WERI-Rb-1 (cell line): ENCODE results near the gene SPPL2C.

Experiments used
- DNase-seq: peaks from one replicate; pipeline ENCODE4 v3.0.0-alpha.2; 2020
- H3K27ac ChIP-seq: fragments of 250-450 bp; sonication (Bioruptor Pico); 2 replicates; pipeline ENCODE4 v1.5.1; 2020; ENCODE audit warnings: mild to moderate bottlenecking, moderate library complexity
- H3K27me3 ChIP-seq: fragments of 250-450 bp; sonication (Bioruptor Pico); 2 replicates; pipeline ENCODE4 v1.5.1; 2021; ENCODE audit warnings: mild to moderate bottlenecking, low read depth, moderate library complexity; ENCODE audit not compliant: insufficient read depth, severe bottlenecking
- H3K36me3 ChIP-seq: fragments of 250-450 bp; sonication (Bioruptor Pico); 2 replicates; pipeline ENCODE4 v1.5.1; 2020; ENCODE audit warnings: mild to moderate bottlenecking, moderate library complexity
- H3K4me3 ChIP-seq: 2 replicates; pipeline ENCODE4 v1.5.1; 2011; ENCODE audit warnings: low read depth, mild to moderate bottlenecking, control low read depth, low read length
- H3K9me3 ChIP-seq: fragments of 250-450 bp; sonication (Bioruptor Pico); 2 replicates; pipeline ENCODE4 v1.5.1; 2021; ENCODE audit warnings: mild to moderate bottlenecking, moderate library complexity; ENCODE audit not compliant: severe bottlenecking
- TF ChIP-seq, protein P1 (sequence below): IDR thresholded peaks from 2 replicates; pipeline ENCODE4 v1.5.1; 2011; ENCODE audit warnings: low read depth, mild to moderate bottlenecking, control low read depth, inconsistent platforms, low read length

Gene SPPL2C

GRCh38 chr17:45893725-45894021 lies 49.0 kb downstream of the SPPL2C start:
- H3K27ac ChIP-seq: peak overlapping the region; percentile 85
- no peaks in the 10 kb centered on the region; the same call in 1 of the 2 replicates for H3K36me3 ChIP-seq
- DNase-seq: no peak
- H3K9me3 ChIP-seq: no peaks in the 10 kb centered on the region
- peak overlapping the region; percentile 42 for H3K4me3 ChIP-seq
- TF ChIP-seq, protein P1, sequence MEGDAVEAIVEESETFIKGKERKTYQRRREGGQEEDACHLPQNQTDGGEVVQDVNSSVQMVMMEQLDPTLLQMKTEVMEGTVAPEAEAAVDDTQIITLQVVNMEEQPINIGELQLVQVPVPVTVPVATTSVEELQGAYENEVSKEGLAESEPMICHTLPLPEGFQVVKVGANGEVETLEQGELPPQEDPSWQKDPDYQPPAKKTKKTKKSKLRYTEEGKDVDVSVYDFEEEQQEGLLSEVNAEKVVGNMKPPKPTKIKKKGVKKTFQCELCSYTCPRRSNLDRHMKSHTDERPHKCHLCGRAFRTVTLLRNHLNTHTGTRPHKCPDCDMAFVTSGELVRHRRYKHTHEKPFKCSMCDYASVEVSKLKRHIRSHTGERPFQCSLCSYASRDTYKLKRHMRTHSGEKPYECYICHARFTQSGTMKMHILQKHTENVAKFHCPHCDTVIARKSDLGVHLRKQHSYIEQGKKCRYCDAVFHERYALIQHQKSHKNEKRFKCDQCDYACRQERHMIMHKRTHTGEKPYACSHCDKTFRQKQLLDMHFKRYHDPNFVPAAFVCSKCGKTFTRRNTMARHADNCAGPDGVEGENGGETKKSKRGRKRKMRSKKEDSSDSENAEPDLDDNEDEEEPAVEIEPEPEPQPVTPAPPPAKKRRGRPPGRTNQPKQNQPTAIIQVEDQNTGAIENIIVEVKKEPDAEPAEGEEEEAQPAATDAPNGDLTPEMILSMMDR: no peak
- H3K27me3 ChIP-seq: peaks cover 3% of the 10 kb centered on the region

GRCh38 chr17:45894022-45894784 lies 49.5 kb downstream of the SPPL2C start, which contains the start of gene MAPT:
Gene MAPT, plus strand, starts transcription at chr17:45894554. Its CDS starts 67,784 bp downstream, at chr17:45962338.
- no peaks in the 10 kb centered on the region for H3K9me3 ChIP-seq
- H3K27ac ChIP-seq: peak within 1 kb of the TSS; percentile 85
- TF ChIP-seq, protein P1: peak; percentile 99
- peak within 1 kb of the TSS; percentile 92 for H3K4me3 ChIP-seq
- H3K36me3 ChIP-seq: no peaks in the 10 kb centered on the region; the same call in 1 of the 2 replicates
- peak; percentile 96 for DNase-seq
- peaks cover 3% of the 10 kb centered on the region for H3K27me3 ChIP-seq

GRCh38 chr17:45895304-45895968 lies 50.8 kb downstream of the SPPL2C start:
- TF ChIP-seq, protein P1: peak; percentile 56
- DNase-seq: peak; percentile 55
- peak overlapping the region; percentile 92 for H3K4me3 ChIP-seq

DNA sequence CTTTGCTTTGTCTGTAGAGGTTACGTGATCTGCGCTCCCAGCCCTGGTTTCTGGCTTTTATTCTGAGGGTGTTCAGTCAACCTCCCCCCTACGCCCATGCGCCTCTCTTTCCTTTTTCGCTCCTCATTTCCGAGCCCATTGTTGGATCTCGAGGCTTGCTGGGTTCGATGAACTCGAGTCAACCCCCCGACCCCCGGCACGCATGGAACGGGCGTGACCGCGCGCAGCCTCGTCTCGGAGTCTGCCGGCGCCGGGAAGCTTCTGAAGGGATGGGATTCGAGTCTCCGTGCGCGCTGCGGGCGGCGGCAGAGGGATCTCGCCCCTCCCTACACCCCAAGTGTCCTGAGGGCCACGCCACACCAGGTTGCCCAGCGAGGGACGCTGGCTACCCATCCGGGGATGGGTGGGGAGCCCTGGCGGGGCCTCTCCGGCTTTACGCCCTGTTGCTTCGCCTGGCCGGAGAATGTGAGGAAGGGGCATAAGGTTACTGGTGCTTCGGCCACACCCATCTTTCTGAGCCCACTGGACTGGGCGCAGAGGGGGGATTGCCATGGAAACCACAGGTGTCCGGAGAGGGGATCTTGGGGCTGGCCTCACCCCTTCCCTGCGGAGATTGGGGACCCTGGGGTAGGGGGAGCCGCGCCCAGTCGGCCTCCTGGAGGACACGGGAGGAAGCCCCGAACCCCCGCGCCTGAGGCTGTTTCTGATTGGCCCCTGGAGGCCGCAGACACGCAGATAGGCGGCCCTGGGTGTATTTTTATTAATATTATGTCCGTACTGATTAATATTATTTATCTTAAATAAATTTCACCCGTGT lies 51.5 kb downstream of the SPPL2C start:
- Histone ChIP-seq H3K36me3 (no peaks in the 10 kb centered on the region; the same call in 1 of the 2 replicates), H3K27me3 (peaks cover 3% of the 10 kb centered on the region), H3K9me3 (no peaks in the 10 kb centered on the region), H3K4me3 (peak overlapping the region; percentile 92), H3K27ac (no peak overlapping the region)
- DNase-seq: no peak
- TF ChIP-seq, protein P1: no peak

More at GRCh38 chr17:45895304-45895968, 50.8 kb downstream of the SPPL2C start:
- Histone ChIP-seq H3K9me3 (no peaks in the 10 kb centered on the region), H3K27ac (no peak overlapping the region), H3K27me3 (peaks cover 3% of the 10 kb centered on the region), H3K36me3 (no peaks in the 10 kb centered on the region; the same call in 1 of the 2 replicates)
